HG02759 (cell line): ENCODE data around the gene TCN2.
A peak's percentile ranks its signal among the peaks of the same experiment; 100 is the strongest.
"Not testable (repeated sequence)": the region's sequence is repeated elsewhere in the genome, so short reads cannot be mapped to it uniquely, and the experiment has no call there.

ENCODE experiments used
- ATAC-seq: cut with Tn5 transposase; IDR thresholded peaks from one replicate; pipeline ENCODE4 v1.9.1; 2021; ENCODE audit warnings: mild to moderate bottlenecking, moderate library complexity; ENCODE audit not compliant: unreplicated experiment

The TCN2 gene

GRCh38 chr22:30643055-30643875 is 36.3 kb downstream of the TCN2 start:
- no peak for ATAC-seq

GRCh38 chr22:30646518-30647160 is 39.7 kb downstream of the TCN2 start:
- no peak for ATAC-seq

DNA sequence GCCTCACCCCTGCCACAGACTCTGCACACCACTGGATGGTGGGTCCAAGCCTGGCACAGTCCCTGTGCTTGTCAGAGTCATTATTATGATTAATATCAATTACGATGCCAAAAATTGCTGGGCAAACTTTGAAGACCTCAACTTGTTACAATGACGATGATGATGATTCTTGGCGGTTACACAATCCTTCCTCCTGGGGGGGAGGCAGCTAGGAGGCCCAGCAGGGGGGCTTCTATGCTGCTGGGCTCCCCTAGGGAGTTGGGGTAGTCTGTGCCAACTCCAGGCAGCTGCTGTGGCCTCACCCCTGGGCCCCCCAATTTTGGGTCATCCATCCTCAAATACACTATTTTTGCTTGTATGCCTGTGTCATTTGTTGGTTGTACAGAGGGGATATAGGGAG is 40.6 kb downstream of the TCN2 start:
- ATAC-seq = no peak

- no peak for ATAC-seq
These were observed 41.9 kb downstream of the TCN2 start for GRCh38 chr22:30648825-30649224.

- peak; percentile 90 for ATAC-seq
These were observed 42.5 kb downstream of the TCN2 start for GRCh38 chr22:30649430-30650007.

DNA sequence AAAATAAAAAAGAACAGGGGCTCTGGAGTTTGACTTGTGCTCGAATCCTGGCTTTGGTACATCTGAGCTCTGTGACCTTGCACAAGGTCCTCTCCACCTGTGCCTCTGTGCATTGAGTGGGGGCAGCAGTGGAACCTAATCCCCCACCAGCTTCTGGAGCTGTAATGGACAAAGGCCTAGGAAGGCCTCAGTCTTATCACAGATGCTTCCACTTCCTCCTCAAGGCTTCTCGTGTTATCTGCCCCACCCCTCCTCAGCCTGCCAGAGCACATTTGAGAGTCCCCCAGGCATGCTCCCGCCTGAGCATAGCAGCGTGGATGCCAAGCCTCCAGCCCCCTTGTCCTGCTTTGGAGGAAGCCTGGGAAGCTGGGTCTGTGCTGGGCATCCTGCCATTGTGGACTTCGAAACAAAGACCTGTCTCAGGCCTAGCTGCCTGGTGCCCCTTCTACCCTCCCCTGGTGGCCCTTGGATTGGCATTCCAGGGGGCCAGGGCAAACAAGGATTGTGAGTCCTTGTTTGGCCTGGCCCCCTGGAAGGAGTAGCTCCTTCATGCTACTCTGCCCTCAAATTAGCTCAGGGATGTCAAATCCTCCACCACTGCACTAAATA is 43.6 kb downstream of the TCN2 start:
- no peak for ATAC-seq

DNA sequence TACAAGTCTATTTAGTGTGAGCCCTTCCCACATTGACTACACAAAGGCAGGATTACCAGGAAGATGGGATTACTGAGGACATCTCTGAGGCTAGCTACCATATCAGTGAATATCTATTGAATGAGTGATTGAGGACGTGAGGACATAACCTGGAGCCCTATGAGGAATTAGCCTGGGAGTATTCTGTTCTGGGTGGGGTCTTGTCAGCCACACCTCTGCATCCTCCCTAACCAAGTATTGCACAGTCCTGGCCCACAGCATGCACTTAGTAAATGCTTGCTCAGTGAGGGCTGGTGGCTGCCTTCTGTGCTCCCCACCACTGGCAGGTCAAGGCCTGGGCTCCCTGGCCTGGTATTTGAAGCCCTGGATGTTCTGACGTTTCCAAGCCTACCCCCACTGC is 45.9 kb downstream of the TCN2 start:
- ATAC-seq = no peak

- ATAC-seq = no peak
These were observed 47.4 kb downstream of the TCN2 start for GRCh38 chr22:30654361-30654760.

DNA sequence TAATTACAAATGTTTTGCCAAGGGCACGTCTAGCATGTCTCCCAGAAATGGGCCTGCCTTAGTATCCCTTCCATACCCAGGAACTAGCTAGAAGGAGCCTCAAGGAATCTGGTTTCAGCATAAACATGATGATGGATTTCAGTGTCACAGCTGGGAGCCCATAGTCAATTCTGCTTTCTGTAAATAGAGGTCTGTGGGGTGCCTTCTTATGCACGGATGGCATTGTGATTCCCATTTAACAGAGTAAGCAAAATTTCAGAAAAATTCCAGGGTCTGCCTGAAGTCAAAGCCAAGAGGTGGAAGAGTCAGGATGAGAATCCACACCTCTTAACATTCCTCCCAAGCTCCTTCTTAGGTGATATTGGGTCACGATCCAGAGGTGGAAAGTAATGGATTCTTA is 48.6 kb downstream of the TCN2 start:
- no peak for ATAC-seq

GRCh38 chr22:30662040-30662439 is 55.1 kb downstream of the TCN2 start:
- ATAC-seq = no peak

DNA sequence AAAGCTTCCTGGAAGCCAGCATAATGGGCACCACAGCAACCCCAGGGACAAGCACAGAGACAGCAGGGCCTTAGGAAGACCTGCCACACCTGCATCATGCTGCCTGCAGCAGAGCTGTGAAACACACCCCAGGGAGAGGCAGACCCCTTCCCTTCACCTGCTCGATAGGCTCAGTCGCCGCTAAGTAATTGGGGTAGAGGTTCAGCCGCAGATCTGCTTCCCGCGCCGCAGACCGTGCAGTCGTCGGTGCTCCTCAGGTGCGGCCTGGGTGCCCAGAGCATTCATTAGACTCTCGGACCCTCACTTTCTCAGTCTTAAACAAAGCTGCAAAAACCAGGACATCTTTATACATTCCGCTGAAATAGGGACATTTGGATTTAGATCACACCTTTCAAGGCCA is 57.8 kb downstream of the TCN2 start:
- ATAC-seq = no peak

GRCh38 chr22:30665266-30665665 is 58.3 kb downstream of the TCN2 start:
- no peak for ATAC-seq

GRCh38 chr22:30665786-30666185 is 58.8 kb downstream of the TCN2 start:
- no peak for ATAC-seq

DNA sequence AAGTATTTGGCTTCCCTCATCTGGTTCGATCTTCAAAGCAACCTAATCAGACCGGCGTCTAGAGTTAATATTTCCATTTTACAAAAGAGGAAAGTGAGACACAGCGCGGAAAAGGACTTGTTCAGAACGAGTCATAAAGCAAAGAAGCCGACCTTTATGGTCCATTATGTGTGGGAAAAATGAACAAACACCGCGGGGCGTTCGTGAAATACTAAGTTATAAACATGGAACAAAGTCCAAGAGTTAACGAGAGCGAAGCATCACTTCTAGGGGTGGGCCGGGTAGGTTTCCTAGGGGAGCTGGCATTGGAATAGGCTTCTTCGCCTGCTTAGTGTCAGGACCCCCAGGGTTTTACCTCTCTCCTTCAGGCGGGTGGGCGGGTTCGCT is 60.1 kb downstream of the TCN2 start:
- ATAC-seq = no peak

- ATAC-seq = peak; percentile 88
These were observed 60.8 kb downstream of the TCN2 start, which contains the start of gene DUSP18 for GRCh38 chr22:30667494-30668385. Gene DUSP18, minus strand, starts transcription at chr22:30667875. Its CDS starts 3,872 bp downstream, at chr22:30664003.

GRCh38 chr22:30668386-30668710 is 61.4 kb downstream of the TCN2 start:
- no peak for ATAC-seq

GRCh38 chr22:30671071-30671470 is 64.1 kb downstream of the TCN2 start:
- no peak for ATAC-seq

DNA sequence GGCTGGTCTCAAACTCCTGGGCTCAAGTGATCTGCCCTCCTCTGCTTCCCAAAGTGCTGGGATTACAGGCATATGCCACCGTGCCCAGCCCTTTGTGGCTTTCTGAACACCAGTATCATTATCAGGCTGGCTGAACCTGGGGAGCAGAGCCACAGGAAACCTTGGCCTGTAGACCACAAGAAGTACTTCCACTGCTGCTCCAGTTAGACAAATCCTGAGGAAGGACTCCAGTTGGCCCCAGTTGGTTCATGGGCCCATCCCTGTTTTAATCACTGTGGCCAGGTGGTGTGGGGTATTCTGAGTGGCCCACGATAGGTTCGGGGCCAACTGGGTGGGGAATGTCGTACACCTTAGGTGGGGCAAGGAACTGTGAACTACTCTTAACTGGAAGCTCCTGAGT is 66.2 kb downstream of the TCN2 start:
- ATAC-seq = no peak

GRCh38 chr22:30674482-30674881 is 67.5 kb downstream of the TCN2 start:
- no peak for ATAC-seq

DNA sequence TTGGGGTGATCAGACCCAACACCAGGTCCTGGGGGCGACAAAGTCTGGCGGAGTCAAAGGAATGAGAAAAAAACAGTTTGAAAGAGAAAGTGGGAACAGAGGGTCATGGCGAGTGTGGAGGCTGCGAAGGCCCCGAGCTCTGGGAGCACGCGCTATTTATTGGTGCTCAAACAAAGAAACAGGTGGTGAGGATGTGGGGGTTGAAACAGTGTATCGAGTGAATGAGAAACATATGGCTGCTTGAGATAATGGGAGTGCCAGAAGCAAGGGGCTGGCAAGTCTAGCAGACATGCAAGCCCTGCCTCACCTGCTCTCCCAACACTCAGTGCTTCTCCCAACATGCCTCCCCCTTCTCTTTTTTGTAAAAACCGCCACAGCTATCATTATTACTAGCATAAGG is 68.5 kb downstream of the TCN2 start:
- no peak for ATAC-seq

- ATAC-seq = not testable (repeated sequence)
These were observed 69.6 kb downstream of the TCN2 start for GRCh38 chr22:30676565-30676964.
